LoVo (cell line): Measurements from ENCODE around the gene LIF.
"Not testable (repeated sequence)": the region's sequence is repeated elsewhere in the genome, so short reads cannot be mapped to it uniquely, and the experiment has no call there.

ENCODE experiments used
- DNase-seq: peaks from one replicate; pipeline ENCODE4 v3.0.0-alpha.2; 2016; ENCODE audit warnings: low spot score

The LIF gene

GRCh38 chr22:30241576-30242371 is 4.8 kb downstream of the LIF start:
- no peak for DNase-seq

GRCh38 chr22:30240541-30241417 is 5.8 kb downstream of the LIF start:
- no peak for DNase-seq

GRCh38 chr22:30239488-30240405 is 6.8 kb downstream of the LIF start:
- DNase-seq, result no peak

DNA sequence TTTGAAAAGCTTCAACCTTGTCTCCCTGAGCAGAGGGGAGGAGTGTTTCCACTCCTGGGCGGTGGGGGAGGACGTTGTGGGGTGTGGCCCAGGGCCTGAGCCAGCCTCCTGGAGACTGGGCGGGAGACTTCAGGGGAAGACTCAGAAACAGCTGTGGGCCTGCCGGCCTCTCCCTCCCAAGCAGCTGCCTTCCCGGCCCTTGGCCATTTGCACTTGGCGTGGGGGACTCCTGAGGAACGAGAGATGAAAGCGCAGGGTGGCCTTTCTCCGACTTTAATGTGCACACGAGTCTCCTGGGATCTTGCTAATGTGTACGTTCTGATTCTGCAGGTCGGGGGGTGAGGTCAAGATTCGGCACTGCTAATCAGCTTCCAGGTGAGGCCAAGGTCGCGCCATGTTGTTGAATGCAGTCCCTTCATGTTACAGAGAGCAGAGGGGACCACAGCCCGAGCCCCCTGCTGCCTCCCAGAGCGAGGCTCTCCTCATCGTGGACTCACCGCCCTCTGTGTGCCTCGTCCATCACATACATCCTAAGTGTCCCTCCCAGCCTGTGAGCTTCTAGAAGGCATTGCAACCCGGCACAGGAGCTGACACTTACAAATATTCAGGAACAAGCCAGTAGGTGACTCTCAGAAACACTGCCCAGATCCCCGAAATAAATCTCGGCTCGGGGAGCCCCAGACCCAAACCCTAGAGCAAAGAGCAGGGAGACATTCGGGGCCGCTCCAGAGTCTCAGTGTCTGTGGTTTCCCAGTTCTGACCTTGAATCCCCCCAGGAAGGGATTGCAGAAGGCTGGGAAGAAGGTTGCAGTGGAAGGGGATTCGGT is 7.7 kb downstream of the LIF start:
- DNase-seq, result no peak

DNA sequence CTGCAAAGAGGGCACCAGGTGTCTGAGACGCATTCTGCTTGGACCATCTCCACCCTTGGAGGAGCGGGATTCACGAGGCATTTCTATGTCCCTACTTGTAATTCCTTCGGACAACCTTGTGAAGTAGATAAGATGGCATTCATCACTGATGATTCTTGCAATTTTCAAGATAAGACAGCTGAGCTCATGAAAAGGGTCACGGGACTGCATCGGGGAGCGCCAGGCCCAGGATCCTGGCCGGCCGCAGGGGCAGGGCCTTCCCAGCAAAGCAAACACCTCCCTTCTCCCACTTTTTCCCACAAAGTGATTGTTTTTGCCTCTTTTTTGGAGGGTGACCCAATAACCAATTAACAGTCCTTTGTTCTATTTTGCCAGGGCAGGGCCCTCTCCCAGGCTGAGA is 8.4 kb downstream of the LIF start:
- no peak for DNase-seq

GRCh38 chr22:30236875-30237274 is 9.7 kb downstream of the LIF start:
- DNase-seq, result no peak

DNA sequence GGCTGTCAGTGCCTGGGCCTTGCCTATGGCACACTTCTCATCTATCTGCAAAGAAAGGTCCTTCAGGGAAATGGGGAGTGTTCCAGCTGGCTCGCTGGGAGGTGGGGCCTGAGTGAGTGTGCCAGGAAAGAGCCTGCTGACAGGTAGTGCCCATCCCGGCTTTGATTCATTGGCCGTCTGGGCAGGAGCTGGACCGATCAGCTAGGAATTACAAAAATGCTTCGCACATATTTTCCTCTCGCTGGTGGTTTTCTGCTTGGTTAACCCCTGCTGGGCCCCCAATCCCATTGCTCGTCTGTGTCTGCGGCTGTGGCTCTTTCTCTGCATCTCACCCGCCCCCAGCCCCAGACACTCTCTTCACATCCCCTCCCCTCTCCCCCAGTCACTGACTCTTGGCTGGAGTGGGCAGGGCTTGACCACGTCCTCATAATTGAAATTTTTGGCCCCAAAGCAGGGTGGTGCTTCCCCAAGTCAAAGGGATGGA is 10.8 kb downstream of the LIF start:
- peak; percentile 57 for DNase-seq

DNA sequence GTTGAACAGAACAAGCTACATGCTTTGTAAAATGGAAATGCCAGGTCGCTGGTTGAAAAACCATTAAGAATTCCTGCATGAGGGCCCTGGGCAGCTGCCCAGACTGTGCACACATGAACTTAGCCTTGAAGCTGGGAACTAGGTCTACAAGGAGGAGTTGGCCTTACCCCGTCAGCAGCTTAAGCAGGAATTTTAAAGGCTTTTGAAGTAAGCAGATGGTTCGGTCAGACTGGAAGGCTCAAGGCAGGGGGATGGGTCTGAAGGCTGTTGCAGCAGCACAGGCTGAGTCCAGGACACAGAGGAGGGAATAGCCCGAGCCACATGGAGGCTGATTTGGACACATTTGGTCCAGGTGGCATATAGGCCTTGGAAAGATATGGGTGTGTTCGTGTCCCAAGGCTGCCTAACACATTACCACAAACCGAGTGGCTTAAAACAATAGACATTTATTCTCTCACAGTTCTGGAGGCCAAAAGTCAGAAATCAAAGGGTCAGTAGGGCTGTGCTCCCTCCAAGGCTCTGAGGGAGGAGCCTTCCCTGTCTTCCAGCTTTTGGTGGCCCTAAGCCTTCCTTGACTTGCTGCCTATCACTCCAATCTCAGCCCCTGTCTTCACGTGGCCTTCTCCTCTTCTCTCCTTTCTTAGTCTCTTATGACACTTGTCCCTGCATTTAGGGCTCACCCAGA is 11.6 kb downstream of the LIF start:
- DNase-seq, result no peak

- DNase-seq, result not testable (repeated sequence)
These were observed 12.2 kb downstream of the LIF start for GRCh38 chr22:30234325-30234724.

- no peak for DNase-seq
These were observed 13.0 kb downstream of the LIF start for GRCh38 chr22:30233582-30233981.

DNA sequence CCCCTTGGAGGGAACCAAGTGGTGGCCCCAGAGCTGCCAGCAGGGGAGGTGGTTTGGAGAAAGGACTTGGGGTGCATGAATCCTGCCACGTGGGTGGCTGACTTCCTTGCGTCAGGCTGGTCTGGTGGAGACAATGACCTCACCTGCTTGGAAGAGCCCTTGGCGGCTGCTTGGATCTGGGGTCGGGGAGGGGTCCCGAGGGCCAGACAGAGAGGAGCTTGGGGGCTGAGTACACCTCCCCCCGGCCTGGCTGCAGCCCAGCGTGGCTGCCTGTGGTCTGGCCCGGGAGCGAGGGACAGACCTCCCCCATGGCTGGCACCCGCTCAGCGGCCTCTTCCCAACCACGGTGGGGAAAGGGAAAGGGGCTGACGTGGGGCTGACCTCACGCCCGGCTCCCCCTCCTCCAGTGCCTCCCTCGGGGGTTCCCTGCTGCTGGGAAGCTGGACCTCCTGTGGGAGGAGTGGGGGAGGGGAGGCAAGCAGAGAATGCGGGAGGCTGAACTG is 13.8 kb downstream of the LIF start:
- no peak for DNase-seq

DNA sequence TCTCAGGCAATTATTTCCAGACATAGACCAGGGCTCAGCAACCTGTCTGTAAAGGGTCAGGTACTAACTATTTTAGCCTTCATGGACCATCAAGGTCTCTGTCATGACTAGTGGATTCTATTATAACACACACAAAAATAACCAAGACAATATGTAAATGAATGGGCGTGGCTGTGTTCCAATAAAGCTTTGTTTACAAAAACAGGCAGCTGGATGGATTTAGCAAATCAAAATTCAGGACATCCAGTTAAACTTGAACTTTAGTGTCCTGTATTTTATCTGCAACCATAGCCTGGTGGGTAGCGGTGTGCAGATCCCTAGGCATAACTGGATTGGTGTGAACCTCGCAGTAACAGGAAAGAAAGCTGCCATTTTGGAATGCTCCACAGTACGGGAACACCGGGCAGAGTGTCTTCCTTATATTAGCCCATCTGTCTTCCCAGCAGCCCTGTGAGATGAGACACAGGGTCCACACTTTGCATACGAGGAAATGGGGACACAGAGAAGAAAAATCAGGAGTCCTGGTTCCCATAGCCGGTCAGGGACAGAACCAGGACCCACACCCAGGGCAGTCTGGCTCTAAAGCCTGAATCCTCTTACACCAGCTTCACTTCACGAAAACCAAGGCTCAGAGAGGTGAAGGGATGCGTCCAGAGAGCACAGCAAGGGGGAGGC is 15.6 kb downstream of the LIF start:
- DNase-seq, result no peak

DNA sequence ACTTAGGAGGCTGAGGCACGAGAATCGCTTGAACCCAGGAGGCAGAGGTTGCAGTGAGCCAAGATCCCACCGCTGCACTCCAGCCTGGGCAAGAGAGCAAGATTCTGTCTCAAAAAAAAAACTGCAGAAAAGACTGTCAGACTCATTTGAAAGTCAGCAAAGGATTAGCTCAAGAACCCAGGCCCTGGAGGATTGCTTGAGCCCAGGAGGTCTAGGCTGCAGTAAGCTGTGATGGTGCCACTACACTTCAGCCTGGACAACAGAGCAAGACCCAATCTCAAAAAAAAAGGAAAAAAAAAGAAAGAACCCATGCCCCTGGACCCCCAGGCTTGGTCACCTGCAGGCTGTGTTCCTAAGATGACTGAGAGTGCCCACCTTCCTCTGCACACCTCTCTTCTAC is 16.2 kb downstream of the LIF start:
- DNase-seq, result no peak

GRCh38 chr22:30228509-30229359 is 17.8 kb downstream of the LIF start:
- DNase-seq, result peak; percentile 49

GRCh38 chr22:30227438-30228228 is 18.9 kb downstream of the LIF start:
- no peak for DNase-seq

DNA sequence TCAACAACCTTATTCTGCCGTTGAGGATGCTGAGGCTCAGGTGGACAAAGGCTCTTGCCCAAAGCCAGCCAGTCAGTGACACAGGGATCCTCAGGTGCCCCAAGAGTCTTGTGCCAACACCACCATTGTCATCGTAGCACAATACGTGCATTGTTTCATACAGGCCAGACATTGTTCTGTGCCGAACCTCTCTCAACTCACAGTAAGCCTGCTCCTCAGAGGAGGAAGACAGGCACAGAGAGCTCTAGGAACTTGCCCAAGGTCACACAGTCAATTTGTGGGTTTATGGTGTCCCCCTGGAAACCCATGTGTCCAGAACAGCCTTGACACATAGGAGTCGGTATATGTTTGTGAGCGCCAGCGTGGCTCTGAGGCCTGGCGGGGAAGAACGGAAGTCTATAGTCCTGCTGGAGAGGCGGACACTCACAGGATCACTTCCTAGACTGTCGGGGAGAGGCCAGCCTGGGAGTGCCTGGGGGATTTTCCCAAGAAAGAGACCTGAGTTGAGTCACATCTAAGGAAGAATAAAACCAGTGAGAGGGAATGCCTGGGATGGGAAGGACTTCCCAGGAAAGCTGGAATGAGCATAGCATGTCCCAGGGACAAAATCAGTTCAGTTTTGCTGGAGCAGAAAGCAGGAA is 20.2 kb downstream of the LIF start:
- no peak for DNase-seq

- no peak for DNase-seq
These were observed 21.2 kb downstream of the LIF start for GRCh38 chr22:30225220-30225927.
